Breast epithelium (tissue), 3 donors: Measurements from ENCODE around the gene RTN4.

ENCODE experiments used
- CTCF ChIP-seq, 3 donors: fragments of 450-650 bp; IDR thresholded peaks; one replicate each; pipeline ENCODE4 v1.5.1; 2016 to 2017; ENCODE audit warnings: antibody characterized with exemption in 3 of 3, mild to moderate bottlenecking in 3 of 3, moderate library complexity in 3 of 3
- POLR2A ChIP-seq: fragments of 450-650 bp; IDR thresholded peaks from one replicate; pipeline ENCODE4 v1.6.1; 2016; ENCODE audit warnings: antibody characterized with exemption, mild to moderate bottlenecking, moderate library complexity

GRCh38 chr2:55000341-55000740, 49.9 kb downstream of the RTN4 start:
- TF ChIP-seq CTCF (IDR thresholded peaks at IDR 0.05) (no peak), POLR2A (no peak)
